Activated CD8-positive, alpha-beta T cell treated with anti-CD3 and anti-CD28 coated beads for 36 hours (primary cell): ENCODE data around the gene FITM1. TPM values are rescaled to one million over a fixed set of nuclear protein-coding genes. Genes with fewer than 3 reads are reported as not detected.
A peak's percentile ranks its signal among the peaks of the same experiment; 100 is the strongest.

Experiments
- ATAC-seq: fragments of 200-7000 bp; cut with Tn5 transposase; one replicate; pipeline ENCODE4 v1.10.0; 2021; ENCODE audit warnings: mild to moderate bottlenecking, moderate library complexity
- CTCF ChIA-PET: fragments of 350-600 bp; sonication (Branson Sonifier 250); formaldehyde crosslinking; loops from one replicate; lab custom pipeline; 2021; ENCODE audit warnings: antibody characterized with exemption; lab: Charles Lee
- POLR2A ChIA-PET: fragments of 350-600 bp; sonication (Branson Sonifier 250); formaldehyde crosslinking; loops from one replicate; lab custom pipeline; 2021; ENCODE audit warnings: antibody characterized with exemption; lab: Charles Lee
- DNase-seq: peaks from one replicate; pipeline ENCODE4 v3.0.0-alpha.2; 2020
- H3K27ac Mint-ChIP-seq: one replicate; pipeline ENCODE4 v1.8.0; 2021; ENCODE audit warnings: mild to moderate bottlenecking, mixed read lengths
- H3K27me3 Mint-ChIP-seq: one replicate; pipeline ENCODE4 v1.8.0; 2021; ENCODE audit warnings: mixed read lengths
- H3K36me3 Mint-ChIP-seq: one replicate; pipeline ENCODE4 v1.8.0; 2021; ENCODE audit warnings: low read depth, mixed read lengths
- H3K4me1 Mint-ChIP-seq: one replicate; pipeline ENCODE4 v1.8.0; 2021; ENCODE audit warnings: low read depth, mixed read lengths
- H3K4me3 Mint-ChIP-seq: one replicate; pipeline ENCODE4 v1.8.0; 2021; ENCODE audit warnings: mild to moderate bottlenecking, moderate library complexity, mixed read lengths
- H3K9me3 Mint-ChIP-seq: one replicate; pipeline ENCODE4 v1.8.0; 2021; ENCODE audit warnings: mixed read lengths
- CTCF ChIP-seq: fragments of 200-600 bp; IDR thresholded peaks from one replicate; pipeline ENCODE4 v1.8.0; 2022; ENCODE audit warnings: antibody characterized with exemption, mild to moderate bottlenecking
- intact Hi-C: fragments of 100-400 bp; cut with micrococcal nuclease; formaldehyde crosslinking; loops from one replicate; pipeline ENCODE4 v1.10.0; 2022
- total RNA-seq, 2 experiments: library from RNA; stranded (reverse); gene quantifications; one replicate each; pipeline ENCODE4 v1.2.3, GENCODE V29; 2021

FITM1 gene
- total RNA-seq, 2 experiments from 2014 or later = 0.56 to 0.69 TPM

- Mint-ChIP-seq H3K9me3 (no peaks in the 10 kb centered on the region), H3K36me3 (peaks cover 50% of the 10 kb centered on the region), H3K27ac (peak overlapping the region; percentile 47), H3K27me3 (no peaks in the 10 kb centered on the region), H3K4me1 (peaks cover 20% of the 10 kb centered on the region), H3K4me3 (peak overlapping the region; percentile 52)
- ATAC-seq (no peak), DNase-seq (no peak)
- CTCF ChIA-PET = interaction anchor here (7.0 to 11.2 kb wide), 3 partner anchors 9 to 37 kb away, joined by 99 to 345 read pairs (median 218); no protein-coding TSS in a partner anchor
- POLR2A ChIA-PET = interaction anchor here (1.7 to 9.0 kb wide), 4 partner anchors 10 to 68 kb away, joined by 9 to 80 read pairs (median 50); partner anchors contain the start of genes DCAF11 and NRL
- intact Hi-C loops = no loop called here
- TF ChIP-seq CTCF = no peak
Measured at GRCh38 chr14:24096545-24097181, 33.8 kb upstream of the FITM1 start.

- H3K27me3 Mint-ChIP-seq = no peaks in the 10 kb centered on the region
- no peak for DNase-seq
- H3K4me1 Mint-ChIP-seq = peaks cover 15% of the 10 kb centered on the region
- peaks cover 62% of the 10 kb centered on the region for H3K36me3 Mint-ChIP-seq
- ChIA-PET POLR2A (interaction anchor here (8.3 kb wide), 1 partner anchor 8 kb away, joined by 80 read pairs; no protein-coding TSS in a partner anchor), CTCF (interaction anchor here (1.0 to 11.2 kb wide), 4 partner anchors 8 to 62 kb away, joined by 3 to 345 read pairs (median 112); no protein-coding TSS in a partner anchor)
- H3K27ac Mint-ChIP-seq = no peak overlapping the region
- intact Hi-C loops = no loop called here
- no peak for ATAC-seq
- TF ChIP-seq CTCF = no peak
- no peak overlapping the region for H3K4me3 Mint-ChIP-seq
- H3K9me3 Mint-ChIP-seq = no peaks in the 10 kb centered on the region
Measured at GRCh38 chr14:24098229-24098926, 32.1 kb upstream of the FITM1 start.

- Mint-ChIP-seq H3K4me1 (peaks cover 12% of the 10 kb centered on the region), H3K27me3 (no peaks in the 10 kb centered on the region), H3K36me3 (peaks cover 70% of the 10 kb centered on the region), H3K4me3 (no peak overlapping the region), H3K27ac (no peak overlapping the region), H3K9me3 (no peaks in the 10 kb centered on the region)
- ChIA-PET POLR2A (interaction anchor here (8.3 kb wide), 1 partner anchor 7 kb away, joined by 80 read pairs; no protein-coding TSS in a partner anchor), CTCF (interaction anchor here (1.8 to 10.4 kb wide), 2 partner anchors 7 to 8 kb away, joined by 6 to 218 read pairs; no protein-coding TSS in a partner anchor)
- ATAC-seq = no peak
- TF ChIP-seq CTCF = no peak
- intact Hi-C loops = no loop called here
- no peak for DNase-seq
Measured at GRCh38 chr14:24098927-24099813, 31.3 kb upstream of the FITM1 start.

- no peaks in the 10 kb centered on the region for H3K27me3 Mint-ChIP-seq
Measured at GRCh38 chr14:24100197-24100981, 30.1 kb upstream of the FITM1 start.

More at GRCh38 chr14:24100197-24100981, 30.1 kb upstream of the FITM1 start:
- Mint-ChIP-seq H3K4me1 (peaks cover 12% of the 10 kb centered on the region), H3K27ac (no peak overlapping the region), H3K9me3 (no peaks in the 10 kb centered on the region), H3K4me3 (no peak overlapping the region), H3K36me3 (peaks cover 72% of the 10 kb centered on the region)
- TF ChIP-seq CTCF = no peak
- intact Hi-C loops = no loop called here
- no peak for DNase-seq
- POLR2A ChIA-PET = interaction anchor here (0.6 to 1.1 kb wide), 3 partner anchors 13 to 20 kb away, joined by 4 read pairs; no protein-coding TSS in a partner anchor
- ATAC-seq = no peak
- CTCF ChIA-PET = interaction anchor here (0.7 to 10.8 kb wide), 4 partner anchors 6 to 43 kb away, joined by 4 to 218 read pairs (median 6); partner anchors contain the start of gene PCK2
